Fibroblast of skin of abdomen (primary cell): ENCODE data around the gene SMIM27. TPM values are rescaled to one million over a fixed set of nuclear protein-coding genes. Genes with fewer than 3 reads are reported as not detected.
"Not testable (repeated sequence)": the region's sequence is repeated elsewhere in the genome, so short reads cannot be mapped to it uniquely, and the experiment has no call there.

Experiments used
- DNase-seq: peaks from one replicate; pipeline ENCODE4 v3.0.0-alpha.2; 2013
- polyA plus RNA-seq, 2 experiments: library from polyadenylated mRNA; unstranded; fragments of 120-200 nt; gene quantifications; one replicate each; pipeline ENCODE4 v1.2.1, GENCODE V29; 2013; ENCODE audit not compliant: insufficient read length in 2 of 2

Gene SMIM27
- 7.4 TPM for polyA plus RNA-seq (2013, experiment 1 of 2; ENCODE audit: insufficient read length)
- polyA plus RNA-seq (2013, experiment 2 of 2; ENCODE audit: insufficient read length): 7.3 TPM

GRCh38 chr9:32552172-32552872 lies at the start of gene SMIM27, which contains the start of gene TOPORS:
SMIM27 (plus strand) TSS chr9:32552327; CDS start chr9:32552435, 108 bp downstream.
TOPORS (minus strand) TSS chr9:32552586; CDS start chr9:32552436, 150 bp downstream.
- DNase-seq: peak; percentile 90

GRCh38 chr9:32502464-32502863 lies 49.7 kb upstream of the SMIM27 start:
- peak; percentile 32 for DNase-seq

GRCh38 chr9:32503008-32503407 lies 49.1 kb upstream of the SMIM27 start:
- DNase-seq: no peak

GRCh38 chr9:32508728-32509127 lies 43.4 kb upstream of the SMIM27 start:
- no peak for DNase-seq

GRCh38 chr9:32516241-32516640 lies 35.9 kb upstream of the SMIM27 start:
- DNase-seq: no peak

- no peak for DNase-seq
These were observed 33.9 kb upstream of the SMIM27 start for GRCh38 chr9:32518276-32518675.

- no peak for DNase-seq
These were observed 28.2 kb upstream of the SMIM27 start for GRCh38 chr9:32523910-32524309.

GRCh38 chr9:32524558-32524891 lies 27.6 kb upstream of the SMIM27 start:
- not testable (repeated sequence) for DNase-seq

- DNase-seq: no peak
These were observed 27.0 kb upstream of the SMIM27 start for GRCh38 chr9:32524892-32525708.

GRCh38 chr9:32525709-32526030 lies 26.5 kb upstream of the SMIM27 start:
- no peak for DNase-seq

- peak; percentile 90 for DNase-seq
These were observed 26.0 kb upstream of the SMIM27 start, which contains the start of gene RIGI for GRCh38 chr9:32526041-32526706. RIGI (minus strand) TSS chr9:32526196; CDS start chr9:32526166, 30 bp downstream.

- DNase-seq: no peak
These were observed 25.4 kb upstream of the SMIM27 start for GRCh38 chr9:32526707-32527048.

GRCh38 chr9:32533336-32533735 lies 18.8 kb upstream of the SMIM27 start:
- DNase-seq: no peak

GRCh38 chr9:32533816-32534215 lies 18.3 kb upstream of the SMIM27 start:
- DNase-seq: no peak

GRCh38 chr9:32543047-32543446 lies 9.1 kb upstream of the SMIM27 start:
- no peak for DNase-seq

- no peak for DNase-seq
These were observed 6.2 kb upstream of the SMIM27 start for GRCh38 chr9:32545884-32546283.

GRCh38 chr9:32548213-32548612 lies 3.9 kb upstream of the SMIM27 start:
- not testable (repeated sequence) for DNase-seq

- peak; percentile 15 for DNase-seq
These were observed 2.0 kb upstream of the SMIM27 start for GRCh38 chr9:32550150-32550561.

- peak; percentile 94 for DNase-seq
These were observed 1.4 kb upstream of the SMIM27 start for GRCh38 chr9:32550562-32551275.

- peak; percentile 52 for DNase-seq
These were observed 663 bp upstream of the SMIM27 start for GRCh38 chr9:32551276-32552051.

- no peak for DNase-seq
These were observed 2.0 kb downstream of the SMIM27 start for GRCh38 chr9:32554107-32554506.

- no peak for DNase-seq
These were observed 2.5 kb downstream of the SMIM27 start for GRCh38 chr9:32554591-32554990.
